ENCODE results near the gene EXOSC5.

The EXOSC5 gene

DNA sequence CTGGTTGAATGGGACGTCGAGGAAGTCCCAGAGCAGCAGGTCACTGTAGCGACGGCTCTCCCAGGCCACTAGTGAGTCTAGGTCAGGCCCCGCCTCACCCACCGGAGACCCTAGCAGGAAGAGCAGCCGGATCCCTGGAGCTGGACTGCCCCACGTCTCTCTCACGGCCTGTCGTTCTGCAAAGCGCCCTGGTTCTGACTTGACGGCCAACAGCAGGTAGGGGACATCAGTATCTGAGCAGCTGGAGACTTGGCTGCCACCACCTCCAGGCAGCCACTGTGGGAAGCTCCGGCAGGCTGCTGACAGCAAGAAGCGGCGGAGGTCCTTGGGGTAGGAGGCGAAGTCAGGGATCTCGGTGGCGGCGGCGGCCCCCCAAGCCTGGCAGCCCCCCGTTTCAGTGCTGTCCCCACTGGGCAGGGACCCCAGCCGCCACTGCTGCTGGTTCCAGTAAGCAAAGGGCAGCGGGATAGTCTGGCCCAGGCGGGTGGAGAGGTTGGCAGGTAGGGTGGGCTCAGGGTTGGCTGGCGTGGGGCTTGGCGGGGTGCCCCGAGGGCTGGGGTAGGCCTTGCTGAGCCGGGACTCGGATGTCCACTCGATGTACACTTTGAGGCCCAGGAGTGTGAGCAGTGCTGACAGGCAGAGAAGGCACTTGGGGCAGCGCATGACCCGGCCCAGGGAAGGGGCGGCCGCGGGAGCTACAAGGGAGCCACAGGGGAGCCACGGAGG lies 29.1 kb upstream of the EXOSC5 start:
- peak overlapping the region; percentile 38 to 53 for H3K4me3 ChIP-seq (replicated peaks in 1 of 2; ENCODE audit: low read depth in 2 of 2, low read length in 2 of 2)

DNA sequence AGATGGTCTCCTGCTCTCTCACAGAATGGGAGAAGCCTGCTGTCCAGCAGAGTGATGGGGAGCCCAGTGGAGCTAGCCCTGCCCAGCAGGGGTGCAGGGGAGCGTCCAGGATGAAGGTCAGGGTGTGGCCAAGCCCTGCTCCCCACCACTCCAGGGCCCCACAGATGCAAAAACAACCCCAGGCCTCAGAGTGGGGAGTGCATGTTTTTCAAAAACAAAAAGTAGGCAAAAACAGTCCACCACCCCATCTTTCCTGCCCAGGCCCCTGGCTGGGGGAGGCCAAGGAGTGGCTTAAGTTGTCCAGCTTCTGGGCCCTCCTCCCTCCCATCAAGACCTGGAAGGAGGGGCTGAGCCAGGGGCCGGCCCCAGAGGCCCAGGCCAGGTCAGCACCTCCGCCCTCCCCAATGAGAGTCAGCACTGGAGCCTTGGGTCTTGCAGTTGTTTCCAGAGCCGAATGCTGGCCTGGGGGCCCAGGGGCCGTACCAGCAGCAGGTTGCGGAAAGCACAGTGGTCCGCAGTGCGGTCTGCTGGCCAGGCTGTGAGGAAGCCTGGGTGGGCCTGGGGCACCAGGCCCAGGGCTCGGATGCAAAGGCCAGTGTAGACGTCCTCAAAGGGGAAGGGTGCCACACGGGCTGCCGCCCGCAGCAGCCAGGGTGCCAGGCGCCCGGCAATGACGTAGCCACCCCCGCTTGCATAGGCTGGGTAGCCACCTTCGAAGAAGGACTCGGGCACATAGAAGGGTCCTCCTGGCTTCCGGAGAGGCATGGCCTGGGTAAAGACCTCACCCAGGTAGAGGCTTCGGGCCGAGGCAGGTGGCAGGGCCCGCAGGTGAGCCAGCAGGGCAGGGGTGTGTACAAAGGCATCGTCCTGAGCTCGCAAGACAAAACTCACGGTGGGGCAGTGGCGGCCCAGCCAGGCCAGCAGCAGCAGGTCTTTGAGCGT lies 28.3 kb upstream of the EXOSC5 start:
- no peak for DNase-seq (ENCODE audit: low read depth in 2 of 2)
- TF ChIP-seq, protein P1, sequence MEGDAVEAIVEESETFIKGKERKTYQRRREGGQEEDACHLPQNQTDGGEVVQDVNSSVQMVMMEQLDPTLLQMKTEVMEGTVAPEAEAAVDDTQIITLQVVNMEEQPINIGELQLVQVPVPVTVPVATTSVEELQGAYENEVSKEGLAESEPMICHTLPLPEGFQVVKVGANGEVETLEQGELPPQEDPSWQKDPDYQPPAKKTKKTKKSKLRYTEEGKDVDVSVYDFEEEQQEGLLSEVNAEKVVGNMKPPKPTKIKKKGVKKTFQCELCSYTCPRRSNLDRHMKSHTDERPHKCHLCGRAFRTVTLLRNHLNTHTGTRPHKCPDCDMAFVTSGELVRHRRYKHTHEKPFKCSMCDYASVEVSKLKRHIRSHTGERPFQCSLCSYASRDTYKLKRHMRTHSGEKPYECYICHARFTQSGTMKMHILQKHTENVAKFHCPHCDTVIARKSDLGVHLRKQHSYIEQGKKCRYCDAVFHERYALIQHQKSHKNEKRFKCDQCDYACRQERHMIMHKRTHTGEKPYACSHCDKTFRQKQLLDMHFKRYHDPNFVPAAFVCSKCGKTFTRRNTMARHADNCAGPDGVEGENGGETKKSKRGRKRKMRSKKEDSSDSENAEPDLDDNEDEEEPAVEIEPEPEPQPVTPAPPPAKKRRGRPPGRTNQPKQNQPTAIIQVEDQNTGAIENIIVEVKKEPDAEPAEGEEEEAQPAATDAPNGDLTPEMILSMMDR (IDR thresholded peaks at IDR 0.05; ENCODE audit: low read depth, low read length), result no peak
- H3K4me3 ChIP-seq (replicated peaks in 1 of 2; ENCODE audit: low read depth in 2 of 2, low read length in 2 of 2), result no peak overlapping the region

More for the DNA sequence above, 29.1 kb upstream of the EXOSC5 start:
- no peak for DNase-seq (ENCODE audit: low read depth in 2 of 2)
- TF ChIP-seq, protein P1 (IDR thresholded peaks at IDR 0.05; ENCODE audit: low read depth, low read length), result no peak

DNA sequence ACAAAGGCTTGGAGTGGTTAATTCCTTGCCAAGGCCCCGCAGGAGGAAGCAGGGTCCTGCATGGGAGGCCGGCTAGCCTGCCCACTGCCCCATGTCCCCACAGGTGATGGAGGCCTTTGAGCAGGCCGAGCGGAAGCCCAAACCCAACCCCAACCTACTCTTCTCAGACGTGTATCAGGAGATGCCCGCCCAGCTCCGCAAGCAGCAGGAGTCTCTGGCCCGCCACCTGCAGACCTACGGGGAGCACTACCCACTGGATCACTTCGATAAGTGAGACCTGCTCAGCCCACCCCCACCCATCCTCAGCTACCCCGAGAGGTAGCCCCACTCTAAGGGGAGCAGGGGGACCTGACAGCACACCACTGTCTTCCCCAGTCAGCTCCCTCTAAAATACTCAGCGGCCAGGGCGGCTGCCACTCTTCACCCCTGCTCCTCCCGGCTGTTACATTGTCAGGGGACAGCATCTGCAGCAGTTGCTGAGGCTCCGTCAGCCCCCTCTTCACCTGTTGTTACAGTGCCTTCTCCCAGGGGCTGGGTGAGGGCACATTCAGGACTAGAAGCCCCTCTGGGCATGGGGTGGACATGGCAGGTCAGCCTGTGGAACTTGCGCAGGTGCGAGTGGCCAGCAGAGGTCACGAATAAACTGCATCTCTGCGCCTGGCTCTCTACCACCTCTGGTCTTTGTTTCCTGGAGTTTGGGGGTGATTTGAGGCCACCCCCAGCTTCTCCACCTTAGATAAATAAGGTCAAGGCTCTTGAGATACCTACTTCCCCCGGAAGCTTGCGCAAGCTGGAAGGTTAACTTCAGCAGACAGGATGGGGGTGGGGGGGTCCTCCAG lies 27.4 kb upstream of the EXOSC5 start:
- no peak for DNase-seq (ENCODE audit: low read depth in 2 of 2)
- TF ChIP-seq, protein P1 (IDR thresholded peaks at IDR 0.05; ENCODE audit: low read depth, low read length), result no peak
- no peak overlapping the region for H3K4me3 ChIP-seq (replicated peaks in 1 of 2; ENCODE audit: low read depth in 2 of 2, low read length in 2 of 2)

DNA sequence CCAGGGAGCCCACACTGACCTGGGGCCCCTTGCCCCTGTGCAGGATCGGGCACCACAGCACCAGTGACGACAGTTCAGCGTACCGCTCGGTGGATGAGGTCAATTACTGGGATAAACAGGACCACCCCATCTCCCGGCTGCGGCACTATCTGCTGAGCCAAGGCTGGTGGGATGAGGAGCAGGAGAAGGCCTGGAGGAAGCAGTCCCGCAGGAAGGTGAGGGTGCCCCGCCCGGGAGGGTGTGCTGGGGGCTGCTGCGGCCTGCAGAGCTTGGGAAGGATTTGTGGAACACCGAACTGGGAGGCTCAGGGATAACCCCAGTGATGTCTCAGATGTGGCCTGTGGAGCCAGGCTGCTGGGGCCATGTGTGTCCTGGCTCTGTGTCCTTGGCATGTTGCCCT lies 25.8 kb upstream of the EXOSC5 start:
- DNase-seq (ENCODE audit: low read depth in 2 of 2), result no peak
- no peak overlapping the region for H3K4me3 ChIP-seq (replicated peaks in 1 of 2; ENCODE audit: low read depth in 2 of 2, low read length in 2 of 2)
- TF ChIP-seq, protein P1 (IDR thresholded peaks at IDR 0.05; ENCODE audit: low read depth, low read length), result no peak

DNA sequence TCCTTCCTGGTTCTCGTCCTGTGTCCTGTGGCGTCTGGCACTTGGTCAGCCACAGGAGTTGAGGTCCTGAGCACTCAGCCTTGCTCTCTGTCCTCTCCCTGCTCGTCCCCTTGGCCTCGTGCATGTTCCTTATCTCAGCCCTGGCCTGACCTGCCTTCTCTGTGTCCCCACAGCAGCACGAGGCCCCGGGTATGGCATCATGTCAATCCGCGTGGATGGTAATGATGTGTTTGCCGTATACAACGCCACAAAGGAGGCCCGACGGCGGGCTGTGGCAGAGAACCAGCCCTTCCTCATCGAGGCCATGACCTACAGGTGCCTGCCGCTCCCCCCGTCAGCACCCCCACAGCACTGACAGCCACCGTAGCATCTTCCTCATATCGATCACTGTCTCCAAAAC lies 25.3 kb upstream of the EXOSC5 start:
- no peak overlapping the region for H3K4me3 ChIP-seq (replicated peaks in 1 of 2; ENCODE audit: low read depth in 2 of 2, low read length in 2 of 2)
- TF ChIP-seq, protein P1 (IDR thresholded peaks at IDR 0.05; ENCODE audit: low read depth, low read length), result no peak
- no peak for DNase-seq (ENCODE audit: low read depth in 2 of 2)

DNA sequence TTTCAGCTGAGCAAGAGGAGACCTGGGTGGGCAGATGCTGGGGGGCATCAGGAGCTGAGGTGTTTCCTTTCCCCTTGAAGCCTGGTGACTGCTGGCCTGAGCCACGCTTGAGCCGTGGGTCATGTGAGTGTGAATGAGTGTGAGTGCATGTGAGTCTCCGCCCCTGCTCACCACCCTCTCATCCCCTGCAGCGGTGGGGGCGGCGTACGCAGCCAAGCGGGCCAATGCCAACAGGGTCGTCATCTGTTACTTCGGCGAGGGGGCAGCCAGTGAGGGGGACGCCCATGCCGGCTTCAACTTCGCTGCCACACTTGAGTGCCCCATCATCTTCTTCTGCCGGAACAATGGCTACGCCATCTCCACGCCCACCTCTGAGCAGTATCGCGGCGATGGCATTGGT lies 24.8 kb upstream of the EXOSC5 start:
- TF ChIP-seq, protein P1 (IDR thresholded peaks at IDR 0.05; ENCODE audit: low read depth, low read length), result no peak
- no peak overlapping the region for H3K4me3 ChIP-seq (replicated peaks in 1 of 2; ENCODE audit: low read depth in 2 of 2, low read length in 2 of 2)
- DNase-seq (ENCODE audit: low read depth in 2 of 2), result no peak
